Neural progenitor cell (in vitro differentiated cells): ENCODE results near the gene OLIG2. TPM values are rescaled to one million over a fixed set of nuclear protein-coding genes. Genes with fewer than 3 reads are reported as not detected.
A peak's percentile ranks its signal among the peaks of the same experiment; 100 is the strongest.

Experiments used
- DNase-seq: peaks from one replicate; pipeline ENCODE4 v3.0.0-alpha.2; 2016; ENCODE audit warnings: low spot score
- H2AFZ ChIP-seq: fragments of 200-600 bp; sonication (generic); replicated peaks from 2 replicates; pipeline ENCODE4 v1.6.1; 2016; ENCODE audit warnings: antibody characterized with exemption
- H3F3A ChIP-seq: fragments of 200-600 bp; sonication (generic); 2 replicates; pipeline ENCODE4 v1.6.1; 2016; ENCODE audit warnings: antibody characterized with exemption, low read depth
- H3K27ac ChIP-seq: fragments of 200-600 bp; sonication (generic); 2 replicates; pipeline ENCODE4 v1.5.1; 2016; ENCODE audit warnings: mild to moderate bottlenecking
- H3K27me3 ChIP-seq: fragments of 200-600 bp; sonication (generic); 2 replicates; pipeline ENCODE4 v1.6.1; 2016; ENCODE audit warnings: mild to moderate bottlenecking, moderate library complexity
- H3K36me3 ChIP-seq: fragments of 200-600 bp; sonication (generic); 2 replicates; pipeline ENCODE4 v1.5.1; 2016
- H3K4me1 ChIP-seq: fragments of 200-600 bp; sonication (generic); 2 replicates; pipeline ENCODE4 v1.6.1; 2016; ENCODE audit warnings: mixed run types
- H3K4me2 ChIP-seq: fragments of 200-600 bp; sonication (generic); 2 replicates; pipeline ENCODE4 v1.6.1; 2016
- H3K4me3 ChIP-seq: fragments of 200-600 bp; sonication (generic); 2 replicates; pipeline ENCODE4 v1.5.1; 2016
- H3K79me2 ChIP-seq: fragments of 200-600 bp; sonication (generic); 2 replicates; pipeline ENCODE4 v1.6.1; 2016; ENCODE audit warnings: low read depth
- H3K9ac ChIP-seq: fragments of 200-600 bp; sonication (generic); 2 replicates; pipeline ENCODE4 v1.6.1; 2016
- H3K9me3 ChIP-seq: fragments of 200-600 bp; sonication (generic); 2 replicates; pipeline ENCODE4 v1.5.1; 2016; ENCODE audit warnings: low read depth
- H4K20me1 ChIP-seq: fragments of 200-600 bp; sonication (generic); 2 replicates; pipeline ENCODE4 v1.6.1; 2016; ENCODE audit warnings: low read depth
- H3K27ac Mint-ChIP-seq: 3 replicates; pipeline ENCODE4 v1.8.0; 2021; ENCODE audit warnings: mixed read lengths
- H3K27me3 Mint-ChIP-seq: 2 replicates; pipeline ENCODE4 v1.8.0; 2022; ENCODE audit warnings: low read depth, mild to moderate bottlenecking, inconsistent platforms, moderate library complexity, mixed read lengths; ENCODE audit not compliant: insufficient read depth
- H3K36me3 Mint-ChIP-seq: 3 replicates; pipeline ENCODE4 v1.8.0; 2021; ENCODE audit warnings: mixed read lengths
- H3K4me1 Mint-ChIP-seq: 3 replicates; pipeline ENCODE4 v1.8.0; 2021; ENCODE audit warnings: mixed read lengths
- H3K4me3 Mint-ChIP-seq: 3 replicates; pipeline ENCODE4 v1.8.0; 2021; ENCODE audit warnings: mild to moderate bottlenecking, moderate library complexity, mixed read lengths
- H3K9me3 Mint-ChIP-seq: 3 replicates; pipeline ENCODE4 v1.8.0; 2020; ENCODE audit warnings: mixed read lengths
- CTCF ChIP-seq: fragments of 200-600 bp; sonication (generic); IDR thresholded peaks from 2 replicates; pipeline ENCODE4 v1.5.1; 2017; ENCODE audit warnings: antibody characterized with exemption, mild to moderate bottlenecking
- EZH2 ChIP-seq: fragments of 200-600 bp; sonication (generic); IDR thresholded peaks from 2 replicates; pipeline ENCODE4 v1.6.1; 2017; ENCODE audit warnings: antibody characterized with exemption, mild to moderate bottlenecking, moderate library complexity
- EZH2phosphoT487 ChIP-seq: fragments of 200-600 bp; sonication (generic); IDR thresholded peaks from 2 replicates; pipeline ENCODE4 v1.6.1; 2017; ENCODE audit warnings: antibody characterized with exemption
- total RNA-seq: library from RNA; depleted of rRNA; stranded (reverse); fragments of >200 nt; gene quantifications from 2 replicates; pipeline ENCODE4 v1.2.3, GENCODE V29; 2015; ENCODE audit warnings: low replicate concordance

OLIG2 gene
- total RNA-seq, result 0.15 TPM in 1 of 2 replicates, not detected in the other

- Histone ChIP-seq H2AFZ (peak within 1 kb of the TSS; percentile 59), H3K27me3 (peaks cover 100% of the 10 kb centered on the region), H3K9me3 (no peaks in the 10 kb centered on the region), H3K4me2 (peak within 1 kb of the TSS; percentile 79), H3F3A (peaks cover 34% of the 10 kb centered on the region), H3K4me3 (peak within 1 kb of the TSS; percentile 49), H3K9ac (no peak within 1 kb of the TSS), H3K79me2 (no peaks in the 10 kb centered on the region), H3K27ac (no peak within 1 kb of the TSS), H3K36me3 (no peaks in the 10 kb centered on the region), H4K20me1 (peaks cover 94% of the 10 kb centered on the region), H3K4me1 (peaks cover 18% of the 10 kb centered on the region)
- TF ChIP-seq EZH2phosphoT487 (no peak), EZH2 (no peak), CTCF (no peak)
- Mint-ChIP-seq H3K9me3 (peaks cover 8% of the 10 kb centered on the region), H3K4me3 (peak within 1 kb of the TSS; percentile 88), H3K36me3 (peaks cover 4% of the 10 kb centered on the region), H3K27ac (peak within 1 kb of the TSS; percentile 38), H3K27me3 (peaks cover 73% of the 10 kb centered on the region), H3K4me1 (peaks cover 35% of the 10 kb centered on the region)
- DNase-seq, result peak; percentile 96
Measured at GRCh38 chr21:33025489-33026442, at the start of gene OLIG2. Gene OLIG2, plus strand, starts transcription at chr21:33025935. Its CDS starts 928 bp downstream, at chr21:33026863.

DNA sequence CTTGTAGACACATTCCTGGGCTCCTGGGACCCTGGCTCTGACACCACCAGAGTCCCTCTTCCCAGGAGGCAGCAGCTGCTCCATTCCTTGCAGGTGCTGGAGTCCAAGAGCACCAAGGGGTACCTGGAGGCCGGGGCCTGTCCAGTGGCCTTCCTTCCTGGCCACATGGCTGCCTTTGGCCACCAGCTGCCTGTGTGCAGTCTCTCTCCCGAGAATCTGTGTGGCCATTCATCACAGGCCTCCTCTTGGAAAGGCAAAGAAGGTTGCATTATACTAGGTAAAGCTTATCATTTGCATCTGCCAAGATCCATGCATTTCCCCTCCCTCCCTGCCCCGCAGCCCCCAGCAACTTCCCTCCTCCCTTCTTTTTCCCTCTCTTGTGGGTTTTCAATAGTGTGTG lies 48.9 kb upstream of the OLIG2 start:
- no peak overlapping the region for H3K9ac ChIP-seq
- H3K4me1 ChIP-seq, result peaks cover 34% of the 10 kb centered on the region
- peaks cover 8% of the 10 kb centered on the region for H3K27me3 Mint-ChIP-seq
- peaks cover 4% of the 10 kb centered on the region for H3F3A ChIP-seq
- DNase-seq, result no peak
- H3K27me3 ChIP-seq, result no peaks in the 10 kb centered on the region
- no peaks in the 10 kb centered on the region for H3K79me2 ChIP-seq
- peaks cover 28% of the 10 kb centered on the region for H3K4me1 Mint-ChIP-seq
- no peak overlapping the region for H3K27ac ChIP-seq
- H3K36me3 ChIP-seq, result no peaks in the 10 kb centered on the region
- peaks cover 4% of the 10 kb centered on the region for H3K36me3 Mint-ChIP-seq
- no peak for TF ChIP-seq EZH2phosphoT487
- no peak for TF ChIP-seq EZH2
- no peak for TF ChIP-seq CTCF
- H3K4me3 Mint-ChIP-seq, result no peak overlapping the region
- no peak overlapping the region for H3K4me3 ChIP-seq
- no peak overlapping the region for H3K4me2 ChIP-seq
- no peaks in the 10 kb centered on the region for H3K9me3 ChIP-seq
- peaks cover 3% of the 10 kb centered on the region for H3K9me3 Mint-ChIP-seq
- no peak overlapping the region for H2AFZ ChIP-seq
- no peak overlapping the region for H3K27ac Mint-ChIP-seq
- no peaks in the 10 kb centered on the region for H4K20me1 ChIP-seq

DNA sequence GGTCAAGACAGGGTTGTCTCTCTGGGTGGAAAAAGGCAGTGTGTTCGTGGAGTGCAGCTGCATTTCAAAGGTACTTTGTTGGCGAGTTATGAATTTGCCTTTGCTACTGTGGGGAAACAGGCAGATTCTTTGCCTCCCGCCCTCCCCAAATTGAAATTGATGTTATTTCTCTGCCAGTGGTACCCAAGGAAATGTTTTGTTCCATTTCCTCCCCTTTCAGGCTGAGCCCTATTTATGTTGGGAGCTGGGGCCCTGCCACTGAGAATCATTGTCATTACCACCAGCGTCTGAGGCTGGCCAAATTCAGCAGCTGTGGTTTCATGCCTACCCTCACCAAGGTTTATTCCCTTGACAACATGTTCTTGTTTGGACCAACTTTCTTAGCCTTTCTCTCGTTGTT lies 48.5 kb upstream of the OLIG2 start:
- H3K36me3 ChIP-seq, result no peaks in the 10 kb centered on the region
- Mint-ChIP-seq H3K27ac (no peak overlapping the region), H3K36me3 (peaks cover 4% of the 10 kb centered on the region), H3K27me3 (peaks cover 8% of the 10 kb centered on the region), H3K4me3 (no peak overlapping the region), H3K9me3 (peaks cover 3% of the 10 kb centered on the region), H3K4me1 (peaks cover 24% of the 10 kb centered on the region)
- H3K4me3 ChIP-seq, result no peak overlapping the region
- no peaks in the 10 kb centered on the region for H3K27me3 ChIP-seq
- peaks cover 33% of the 10 kb centered on the region for H3K4me1 ChIP-seq
- no peak overlapping the region for H2AFZ ChIP-seq
- H3K9ac ChIP-seq, result no peak overlapping the region
- H3K79me2 ChIP-seq, result no peaks in the 10 kb centered on the region
- no peaks in the 10 kb centered on the region for H4K20me1 ChIP-seq
- H3K9me3 ChIP-seq, result no peaks in the 10 kb centered on the region
- H3K4me2 ChIP-seq, result no peak overlapping the region
- no peak for DNase-seq
- TF ChIP-seq CTCF (no peak), EZH2 (no peak), EZH2phosphoT487 (no peak)
- no peak overlapping the region for H3K27ac ChIP-seq
- peaks cover 4% of the 10 kb centered on the region for H3F3A ChIP-seq
